DMS 273 (cell line): Measurements from ENCODE around the gene AIFM3.
"Not testable (repeated sequence)": the region's sequence is repeated elsewhere in the genome, so short reads cannot be mapped to it uniquely, and the experiment has no call there.

Experiments
- DNase-seq: peaks from one replicate; lab custom pipeline; 2025; ENCODE audit not compliant: unreplicated experiment; lab: John Stamatoyannopoulos, UW

The AIFM3 gene

GRCh38 chr22:20940186-20940651, 26.8 kb upstream of the AIFM3 start:
- DNase-seq = peak; percentile 78

- no peak for DNase-seq
Observed at GRCh38 chr22:20940904-20941385, 26.1 kb upstream of the AIFM3 start.

GRCh38 chr22:20942203-20942902, 24.7 kb upstream of the AIFM3 start:
- not testable (repeated sequence) for DNase-seq

GRCh38 chr22:20943104-20943933, 23.7 kb upstream of the AIFM3 start:
- DNase-seq = no peak

- no peak for DNase-seq
Observed at GRCh38 chr22:20944042-20944441, 23.0 kb upstream of the AIFM3 start.

GRCh38 chr22:20945578-20945934, 21.5 kb upstream of the AIFM3 start:
- no peak for DNase-seq

- DNase-seq = no peak
Observed at GRCh38 chr22:20946080-20946986, 20.7 kb upstream of the AIFM3 start.

GRCh38 chr22:20946991-20947390, 20.1 kb upstream of the AIFM3 start:
- DNase-seq = no peak

GRCh38 chr22:20948450-20948849, 18.6 kb upstream of the AIFM3 start:
- no peak for DNase-seq

GRCh38 chr22:20948989-20949388, 18.1 kb upstream of the AIFM3 start:
- DNase-seq = no peak

GRCh38 chr22:20949698-20950183, 17.3 kb upstream of the AIFM3 start:
- no peak for DNase-seq

GRCh38 chr22:20951151-20951931, 15.7 kb upstream of the AIFM3 start:
- no peak for DNase-seq

GRCh38 chr22:20951932-20952380, 15.1 kb upstream of the AIFM3 start:
- no peak for DNase-seq

- DNase-seq = peak; percentile 48
Observed at GRCh38 chr22:20952544-20953341, 14.3 kb upstream of the AIFM3 start.

GRCh38 chr22:20953342-20953608, 13.8 kb upstream of the AIFM3 start:
- no peak for DNase-seq

- no peak for DNase-seq
Observed at GRCh38 chr22:20953668-20954500, 13.2 kb upstream of the AIFM3 start.

GRCh38 chr22:20955548-20955947, 11.5 kb upstream of the AIFM3 start:
- no peak for DNase-seq

- DNase-seq = peak; percentile 66
Observed at GRCh38 chr22:20956258-20957101, 10.6 kb upstream of the AIFM3 start.
